IMR-90 (cell line): ENCODE data around the gene OGA. TPM values are rescaled to one million over a fixed set of nuclear protein-coding genes. Genes with fewer than 3 reads are reported as not detected.

ENCODE experiments used
- ATAC-seq: fragments of 200-7000 bp; cut with Tn5 transposase; 2 replicates; pipeline ENCODE4 v1.9.1; 2020; ENCODE audit warnings: low read depth, mild to moderate bottlenecking, moderate library complexity
- BruUV-seq: library from RNA; stranded (reverse); fragments of 400-500 nt; replicated peaks from 2 replicates; lab custom pipeline; 2021; lab: Mats Ljungman, UMichigan
- CTCF ChIA-PET: fragments of 300-600 bp; formaldehyde crosslinking; extraction: SDS; loops from one replicate; lab custom pipeline; 2021; ENCODE audit warnings: antibody characterized with exemption; lab: Yijun Ruan, JAX
- POLR2A ChIA-PET: fragments of 300-600 bp; sonication (Branson Sonifier 250); formaldehyde crosslinking; loops from one replicate; lab custom pipeline; 2022; ENCODE audit warnings: antibody characterized with exemption; ENCODE audit not compliant: unreplicated experiment; lab: Charles Lee
- DNase-seq: peaks from one replicate; pipeline ENCODE4 v3.0.0; 2013
- H2AFZ ChIP-seq: replicated peaks from 2 replicates; pipeline ENCODE3; 2013; ENCODE audit warnings: low read length, mild to moderate bottlenecking; ENCODE audit not compliant: poor library complexity
- H2AK5ac ChIP-seq: 2 replicates; pipeline ENCODE4 v1.6.1; 2013; ENCODE audit warnings: low read depth, low read length, inconsistent platforms
- H2AK9ac ChIP-seq: replicated peaks from 2 replicates; pipeline ENCODE3; 2013; ENCODE audit warnings: mild to moderate bottlenecking, low read depth, low read length, moderate library complexity; ENCODE audit not compliant: poor library complexity
- H2BK120ac ChIP-seq: 2 replicates; pipeline ENCODE4 v1.6.1; 2013; ENCODE audit warnings: low read depth, low read length, inconsistent platforms
- H2BK15ac ChIP-seq: 3 replicates; pipeline ENCODE4 v1.6.1; 2013; ENCODE audit warnings: low read depth, low read length, inconsistent platforms
- H2BK20ac ChIP-seq: 2 replicates; pipeline ENCODE4 v1.6.1; 2013; ENCODE audit warnings: low read depth, mild to moderate bottlenecking, inconsistent platforms, low read length, moderate library complexity
- H2BK5ac ChIP-seq: 2 replicates; pipeline ENCODE4 v1.6.1; 2013; ENCODE audit warnings: mild to moderate bottlenecking, low read depth, low read length, inconsistent platforms; ENCODE audit not compliant: poor library complexity, severe bottlenecking
- H3K14ac ChIP-seq: replicated peaks from 2 replicates; pipeline ENCODE4 v1.6.1; 2013; ENCODE audit warnings: low read depth, low read length, inconsistent platforms
- H3K18ac ChIP-seq: 2 replicates; pipeline ENCODE4 v1.6.1; 2013; ENCODE audit warnings: low read depth, low read length, control low read depth
- H3K23ac ChIP-seq: 2 replicates; pipeline ENCODE4 v1.6.1; 2013; ENCODE audit warnings: low read depth, low read length, inconsistent platforms
- H3K27ac ChIP-seq: 2 replicates; pipeline ENCODE4 v1.5.1; 2013; ENCODE audit warnings: mild to moderate bottlenecking, control low read depth, low read length; ENCODE audit not compliant: insufficient read depth
- H3K27me3 ChIP-seq: 2 replicates; pipeline ENCODE4 v1.6.1; 2013; ENCODE audit warnings: low read length; ENCODE audit not compliant: control insufficient read depth, insufficient read depth
- H3K36me3 ChIP-seq: 2 replicates; pipeline ENCODE4 v1.6.1; 2013; ENCODE audit warnings: low read length, mixed read lengths; ENCODE audit not compliant: control insufficient read depth, insufficient read depth
- H3K4ac ChIP-seq: 2 replicates; pipeline ENCODE4 v1.6.1; 2013; ENCODE audit warnings: low read depth, low read length, inconsistent platforms
- H3K4me1 ChIP-seq: 2 replicates; pipeline ENCODE4 v1.6.1; 2013; ENCODE audit warnings: low read length, mixed read lengths; ENCODE audit not compliant: control insufficient read depth, insufficient read depth
- H3K4me2 ChIP-seq: 2 replicates; pipeline ENCODE4 v1.6.1; 2013; ENCODE audit warnings: low read depth, mild to moderate bottlenecking, control low read depth, low read length, moderate library complexity
- H3K4me3 ChIP-seq: 2 replicates; pipeline ENCODE4 v1.5.1; 2013; ENCODE audit warnings: low read depth, mild to moderate bottlenecking, control low read depth, low read length, moderate library complexity; ENCODE audit not compliant: insufficient read depth
- H3K56ac ChIP-seq: 2 replicates; pipeline ENCODE4 v1.6.1; 2013; ENCODE audit warnings: low read length, inconsistent platforms; ENCODE audit not compliant: insufficient read depth; ENCODE audit errors: extremely low read depth
- H3K79me1 ChIP-seq, 2 experiments: 2 replicates each; pipeline ENCODE4 v1.6.1; 2013; ENCODE audit warnings: low read length in 2 of 2, inconsistent platforms in 1 of 2, low read depth in 1 of 2
- H3K9ac ChIP-seq: 2 replicates; pipeline ENCODE4 v1.6.1; 2013; ENCODE audit warnings: low read depth, low read length, control low read depth
- H3K9me1 ChIP-seq: 2 replicates; pipeline ENCODE4 v1.6.1; 2013; ENCODE audit warnings: low read length, inconsistent platforms; ENCODE audit not compliant: insufficient read depth
- H3K9me3 ChIP-seq: 2 replicates; pipeline ENCODE4 v1.6.1; 2013; ENCODE audit warnings: low read length; ENCODE audit not compliant: control insufficient read depth, insufficient read depth
- H4K20me1 ChIP-seq: 2 replicates; pipeline ENCODE4 v1.6.1; 2013; ENCODE audit warnings: low read length, inconsistent platforms; ENCODE audit not compliant: insufficient read depth
- H4K5ac ChIP-seq: 2 replicates; pipeline ENCODE4 v1.6.1; 2013; ENCODE audit warnings: mild to moderate bottlenecking, low read depth, low read length, control low read depth
- H4K8ac ChIP-seq, 2 experiments: 2 replicates each; pipeline ENCODE4 v1.6.1; 2013; ENCODE audit warnings: low read depth in 2 of 2, low read length in 2 of 2, control low read depth in 1 of 2, inconsistent platforms in 1 of 2
- H4K91ac ChIP-seq: 2 replicates; pipeline ENCODE4 v1.6.1; 2013; ENCODE audit warnings: low read depth, low read length, inconsistent platforms; ENCODE audit not compliant: insufficient read depth
- FOS ChIP-seq: fragments of 150-350 bp; IDR thresholded peaks from 2 replicates; pipeline ENCODE4 v1.6.1; 2016; ENCODE audit warnings: low read depth, low read length
- MAZ ChIP-seq: IDR thresholded peaks from 2 replicates; pipeline ENCODE4 v1.6.1; 2012; ENCODE audit warnings: low read depth, mild to moderate bottlenecking, low read length, improper control_type of control experiment, moderate library complexity, borderline replicate concordance
- MXI1 ChIP-seq: IDR thresholded peaks from 2 replicates; pipeline ENCODE4 v1.6.1; 2012; ENCODE audit warnings: low read depth, mild to moderate bottlenecking, low read length, moderate library complexity, borderline replicate concordance
- POLR2A ChIP-seq: IDR thresholded peaks from 2 replicates; pipeline ENCODE4 v1.6.1; 2012; ENCODE audit warnings: mild to moderate bottlenecking, low read depth, low read length
- WGBS, 2 experiments: methylation state at CpG; one replicate each; pipeline versions ENCODE4 v1.1.5 to v1.1.7; 2013; ENCODE audit warnings: missing lambda C conversion rate in 2 of 2; ENCODE audit not compliant: insufficient read length in 1 of 2; ENCODE audit errors: extremely low coverage in 2 of 2; 5-methylcytosine and 5-hydroxymethylcytosine counted together
- dilution Hi-C: fragments of 300-500 bp; cut with HindIII; formaldehyde crosslinking; loops from one replicate; pipeline ENCODE4 v1.14.3; 2018; ENCODE audit warnings: low sequenced_read_pairs; ENCODE audit not compliant: unreplicated experiment
- in situ Hi-C: fragments of 300-500 bp; cut with MboI; formaldehyde crosslinking; loops from 3 replicates; pipeline ENCODE4 v1.14.3; 2019; ENCODE audit warnings: low sequenced_read_pairs, inconsistent platforms, mixed read lengths
- intact Hi-C: fragments of 100-400 bp; cut with micrococcal nuclease; formaldehyde crosslinking; loops from 2 replicates; pipeline ENCODE4 v1.10.0; 2022
- polyA plus RNA-seq, 3 experiments: library from polyadenylated mRNA; depleted of rRNA; stranded (reverse); fragments of >200 nt; gene quantifications; 2 replicates each; pipeline ENCODE4 v1.2.3, GENCODE V29; 2012; ENCODE audit warnings: low replicate concordance in 1 of 3
- total RNA-seq: library from RNA; depleted of rRNA; stranded (reverse); fragments of >200 nt; gene quantifications from 2 replicates; pipeline ENCODE4 v1.2.3, GENCODE V29; 2012

OGA gene
- total and polyA plus RNA-seq, 2 of the 4 experiments (the other 2 are of a cell fraction): 42.5 to 62.9 TPM

DNA sequence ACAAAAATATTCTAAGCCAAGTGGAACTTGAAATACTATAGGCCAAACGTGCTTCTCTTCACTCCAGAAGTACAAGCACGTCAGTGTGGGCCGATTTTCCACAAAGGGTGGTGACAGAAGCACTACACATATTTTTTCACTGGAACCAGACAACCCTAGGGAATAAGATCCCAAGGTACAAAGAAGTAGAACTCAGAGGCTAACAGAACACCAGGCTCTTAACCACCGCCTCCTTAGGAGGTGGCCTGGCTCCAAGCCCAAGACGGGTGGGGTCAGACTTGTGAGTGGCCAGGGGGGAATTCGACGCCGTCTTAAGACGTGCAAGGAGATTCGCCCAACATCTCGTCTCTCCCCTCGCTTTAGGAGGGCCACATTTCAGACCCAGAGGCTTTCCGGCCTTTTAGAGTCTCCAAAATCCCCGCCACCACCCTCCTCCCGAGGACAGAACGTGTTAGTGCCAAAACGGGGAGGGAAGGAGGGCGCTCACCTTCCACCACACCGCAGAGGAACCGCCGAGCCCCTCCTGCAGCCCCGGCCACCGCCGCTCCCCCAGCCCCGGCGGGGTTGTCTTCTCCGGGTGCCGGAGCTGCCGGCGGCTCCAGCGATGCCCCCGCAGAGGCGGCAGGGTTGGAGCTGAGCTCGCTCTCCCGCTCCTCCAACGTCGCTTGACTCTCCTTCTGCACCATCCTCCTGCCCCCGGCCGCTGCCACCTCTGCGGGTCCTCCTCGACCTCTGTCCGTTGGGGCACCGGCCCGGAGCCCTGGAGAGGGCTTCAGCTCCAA is 716 bp downstream of the OGA start:
- ATAC-seq (peak; percentile 38), DNase-seq (peak; percentile 95)
- ChIA-PET POLR2A (interaction anchor here (0.7 kb wide), 2 partner anchors 229 to 1634 kb away, joined by 3 to 8 read pairs; partner anchors contain the start of genes DPCD and POLL), CTCF (no interaction called here)
- Histone ChIP-seq H3K23ac (peak overlapping the region; percentile 64), H2BK20ac (no peak overlapping the region), H2AFZ (peak overlapping the region; percentile 78), H3K4me1 (peaks cover 6% of the 10 kb centered on the region), H2BK15ac (no peak overlapping the region), H3K79me1 (peaks cover 0 to 18% of the 10 kb centered on the region in 2 experiments; a peak in 3 of 4 replicates), H3K56ac (peak overlapping the region; percentile 65), H3K9me1 (peaks cover 10% of the 10 kb centered on the region; the same call in 1 of the 2 replicates), H3K14ac (peak overlapping the region; percentile 89), H3K9me3 (no peaks in the 10 kb centered on the region), H4K5ac (peak overlapping the region; percentile 38; the same call in 1 of the 2 replicates), H3K4ac (peak overlapping the region; percentile 97), H3K9ac (peak overlapping the region; percentile 95), H3K4me2 (peak overlapping the region; percentile 90), H2AK9ac (peak overlapping the region; percentile 100), H2BK120ac (no peak overlapping the region), H4K8ac (peak overlapping the region; percentile 18 to 49; a peak in 1 of 4 replicates), H4K20me1 (peaks cover 56% of the 10 kb centered on the region), H3K4me3 (peak overlapping the region; percentile 70), H3K27me3 (no peaks in the 10 kb centered on the region), H4K91ac (peak overlapping the region; percentile 97; the same call in 1 of the 2 replicates), H3K27ac (peak overlapping the region; percentile 90), H2AK5ac (peak overlapping the region; percentile 21), H3K18ac (no peak overlapping the region; the same call in 1 of the 2 replicates), H2BK5ac (peak overlapping the region; percentile 83), H3K36me3 (peaks cover 2% of the 10 kb centered on the region)
- WGBS, 2 experiments: 2% methylated on average over 15 of the region's 44 CpGs; no CpG with 5 or more reads in 1 of the 2 experiments
- no TSS peak for BruUV-seq
- in situ Hi-C loops (loop anchor here (25.0 kb wide), 1 partner anchor 880 kb away; no protein-coding TSS in a partner anchor), intact Hi-C loops (no loop called here), dilution Hi-C loops (no loop called here)
- TF ChIP-seq FOS: no peak
- peak; percentile 63; the same call in 1 of the 2 replicates for TF ChIP-seq MXI1
- peak; percentile 79; the same call in 1 of the 2 replicates for TF ChIP-seq MAZ
- peak; percentile 37; the same call in 1 of the 2 replicates for TF ChIP-seq POLR2A
